Measurements from ENCODE around the gene ZNF688. TPM values are rescaled to one million over a fixed set of nuclear protein-coding genes. Genes with fewer than 3 reads are reported as not detected.

ZNF688 gene
- total and polyA plus RNA-seq, 2 of the 13 experiments (the other 11 are each of a cell fraction or from before 2014, with no cell fraction given), result 2.4 to 5.4 TPM

GRCh38 chr16:30558789-30559377 is 12.6 kb downstream of the ZNF688 start (continued):
- TF ChIP-seq CSRNP1 (CRISPR knock-in tag; IDR thresholded peaks at IDR 0.05), result no peak
- no peak for TF ChIP-seq NBN (conservative IDR thresholded peaks at IDR 0.05)
- TF ChIP-seq ZSCAN20 (CRISPR knock-in tag; IDR thresholded peaks at IDR 0.05; ENCODE audit: borderline replicate concordance), result no peak
- TF ChIP-seq NFYC (CRISPR knock-in tag; IDR thresholded peaks at IDR 0.05), result no peak
- no peak for TF ChIP-seq MXD1 (CRISPR knock-in tag; IDR thresholded peaks at IDR 0.05)
- no peak for TF ChIP-seq HMGA1 (CRISPR knock-in tag; conservative IDR thresholded peaks at IDR 0.05)
- no peak for TF ChIP-seq ZBTB4 (CRISPR knock-in tag; IDR thresholded peaks at IDR 0.05; ENCODE audit: borderline replicate concordance)
- no peak for TF ChIP-seq ZNF326 (CRISPR knock-in tag; IDR thresholded peaks at IDR 0.05; ENCODE audit: borderline replicate concordance)
- no peak for TF ChIP-seq ZNF205 (CRISPR knock-in tag; IDR thresholded peaks at IDR 0.05)
- no peak for TF ChIP-seq RXRA (CRISPR knock-in tag; IDR thresholded peaks at IDR 0.05)
- no peak for TF ChIP-seq CBX1 (IDR thresholded peaks at IDR 0.05; ENCODE audit: low read depth)
- peak; percentile 35; the same call in 1 of the 2 replicates for TF ChIP-seq ZSCAN30 (CRISPR knock-in tag; IDR thresholded peaks at IDR 0.05)
- no peak for TF ChIP-seq RBM39 (IDR thresholded peaks at IDR 0.05; ENCODE audit: low read depth, low read length, poor library complexity, severe bottlenecking)
- TF ChIP-seq MZF1 (CRISPR knock-in tag; IDR thresholded peaks at IDR 0.05; ENCODE audit: borderline replicate concordance), result peak; percentile 71; the same call in 1 of the 2 replicates
- no peak; the same call in 1 of the 2 replicates for TF ChIP-seq ETV6 (CRISPR knock-in tag; conservative IDR thresholded peaks at IDR 0.05)
- no peak for TF ChIP-seq CEBPZ (IDR thresholded peaks at IDR 0.05; ENCODE audit: low read length)
- no peak for TF ChIP-seq ZGPAT (CRISPR knock-in tag; IDR thresholded peaks at IDR 0.05)
- no peak for TF ChIP-seq JUNB (CRISPR knock-in tag; IDR thresholded peaks at IDR 0.05; ENCODE audit: borderline replicate concordance)
- TF ChIP-seq NCOA5 (CRISPR knock-in tag; IDR thresholded peaks at IDR 0.05), result no peak
- TF ChIP-seq TARDBP (CRISPR knock-in tag; IDR thresholded peaks at IDR 0.05), result no peak

All from HepG2 (cell line).